Smooth muscle cell (in vitro differentiated cells): ENCODE data around the gene POPDC3. TPM values are rescaled to one million over a fixed set of nuclear protein-coding genes. Genes with fewer than 3 reads are reported as not detected.
"Not testable (repeated sequence)": the region's sequence is repeated elsewhere in the genome, so short reads cannot be mapped to it uniquely, and the experiment has no call there.

Experiments
- DNase-seq: peaks from one replicate; lab custom pipeline; 2025; ENCODE audit not compliant: unreplicated experiment; lab: John Stamatoyannopoulos, UW
- H2AFZ ChIP-seq: fragments of 200-600 bp; sonication (generic); 2 replicates; pipeline ENCODE4 v1.6.0; 2016; ENCODE audit warnings: antibody characterized with exemption, low read depth, mild to moderate bottlenecking
- H3F3A ChIP-seq: fragments of 200-600 bp; sonication (generic); 2 replicates; pipeline ENCODE4 v1.6.0; 2017; ENCODE audit warnings: antibody characterized with exemption, low read depth
- H3K27ac ChIP-seq: fragments of 200-600 bp; sonication (generic); 2 replicates; pipeline ENCODE4 v1.5.1; 2016; ENCODE audit warnings: low read depth, mild to moderate bottlenecking
- H3K27me3 ChIP-seq: fragments of 200-600 bp; sonication (generic); 2 replicates; pipeline ENCODE4 v1.6.1; 2016; ENCODE audit warnings: low read depth, mild to moderate bottlenecking
- H3K36me3 ChIP-seq: fragments of 200-600 bp; sonication (generic); 2 replicates; pipeline ENCODE4 v1.5.1; 2016; ENCODE audit warnings: low read depth
- H3K4me1 ChIP-seq: fragments of 200-600 bp; sonication (generic); 2 replicates; pipeline ENCODE4 v1.5.1; 2016; ENCODE audit warnings: low read depth
- H3K4me2 ChIP-seq: fragments of 200-600 bp; sonication (generic); 2 replicates; pipeline ENCODE4 v1.6.0; 2016; ENCODE audit warnings: mild to moderate bottlenecking
- H3K4me3 ChIP-seq: fragments of 200-600 bp; sonication (generic); 2 replicates; pipeline ENCODE4 v1.5.1; 2016; ENCODE audit warnings: mild to moderate bottlenecking
- H3K79me2 ChIP-seq: fragments of 200-600 bp; sonication (generic); 2 replicates; pipeline ENCODE4 v1.6.0; 2016; ENCODE audit warnings: low read depth, mild to moderate bottlenecking
- H3K9ac ChIP-seq: fragments of 200-600 bp; sonication (generic); 2 replicates; pipeline ENCODE4 v1.6.0; 2016; ENCODE audit warnings: low read depth
- H3K9me3 ChIP-seq: fragments of 200-600 bp; sonication (generic); replicated peaks from 2 replicates; pipeline ENCODE4 v1.5.1; 2016; ENCODE audit warnings: low read depth
- H4K20me1 ChIP-seq: fragments of 200-600 bp; sonication (generic); 2 replicates; pipeline ENCODE4 v1.6.0; 2016; ENCODE audit warnings: low read depth
- WGBS: methylation state at CpG from one replicate; pipeline ENCODE4 v1.1.7; 2016; ENCODE audit warnings: low lambda C conversion rate; 5-methylcytosine and 5-hydroxymethylcytosine counted together
- polyA plus RNA-seq: library from polyadenylated mRNA; unstranded; fragments of >200 nt; fragmentation: Nextera tagmentation; extraction: Ambion mirVana; gene quantifications from 2 replicates; pipeline ENCODE4 v1.2.1, GENCODE V29; 2016
- total RNA-seq: library from RNA; depleted of rRNA; stranded (reverse); fragments of >200 nt; gene quantifications from 2 replicates; pipeline ENCODE4 v1.2.3, GENCODE V29; 2014
- TF ChIP-seq, protein P1 (sequence below): fragments of 200-600 bp; sonication (generic); IDR thresholded peaks from 2 replicates; pipeline ENCODE4 v1.5.1; 2017; ENCODE audit warnings: borderline replicate concordance, mild to moderate bottlenecking, antibody characterized with exemption; ENCODE audit not compliant: insufficient read depth, poor library complexity, severe bottlenecking

POPDC3 gene
- total and polyA plus RNA-seq, 2 experiments from 2014 or later, result 1.0 to 5.0 TPM

DNA sequence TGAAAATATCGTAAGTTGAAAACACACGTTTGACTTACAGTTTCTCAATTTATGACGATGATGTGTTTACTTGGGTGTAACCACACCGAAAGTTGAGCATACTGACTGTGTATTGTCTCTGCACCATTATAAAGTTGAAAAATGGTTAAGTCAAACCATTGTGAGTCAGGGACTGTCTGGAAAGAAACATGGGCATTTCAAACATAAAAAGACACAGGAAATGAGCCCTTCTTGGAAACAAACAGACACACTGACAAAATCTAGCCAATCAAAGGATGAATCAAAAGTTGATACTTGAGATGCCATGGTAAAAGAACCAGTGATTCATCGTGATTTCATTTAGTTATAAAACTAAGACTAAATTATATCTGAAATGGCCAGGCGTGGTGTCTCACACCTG, 5.3 kb downstream of the POPDC3 start:
- H3K79me2 ChIP-seq, result no peaks in the 10 kb centered on the region
- TF ChIP-seq, protein P1, sequence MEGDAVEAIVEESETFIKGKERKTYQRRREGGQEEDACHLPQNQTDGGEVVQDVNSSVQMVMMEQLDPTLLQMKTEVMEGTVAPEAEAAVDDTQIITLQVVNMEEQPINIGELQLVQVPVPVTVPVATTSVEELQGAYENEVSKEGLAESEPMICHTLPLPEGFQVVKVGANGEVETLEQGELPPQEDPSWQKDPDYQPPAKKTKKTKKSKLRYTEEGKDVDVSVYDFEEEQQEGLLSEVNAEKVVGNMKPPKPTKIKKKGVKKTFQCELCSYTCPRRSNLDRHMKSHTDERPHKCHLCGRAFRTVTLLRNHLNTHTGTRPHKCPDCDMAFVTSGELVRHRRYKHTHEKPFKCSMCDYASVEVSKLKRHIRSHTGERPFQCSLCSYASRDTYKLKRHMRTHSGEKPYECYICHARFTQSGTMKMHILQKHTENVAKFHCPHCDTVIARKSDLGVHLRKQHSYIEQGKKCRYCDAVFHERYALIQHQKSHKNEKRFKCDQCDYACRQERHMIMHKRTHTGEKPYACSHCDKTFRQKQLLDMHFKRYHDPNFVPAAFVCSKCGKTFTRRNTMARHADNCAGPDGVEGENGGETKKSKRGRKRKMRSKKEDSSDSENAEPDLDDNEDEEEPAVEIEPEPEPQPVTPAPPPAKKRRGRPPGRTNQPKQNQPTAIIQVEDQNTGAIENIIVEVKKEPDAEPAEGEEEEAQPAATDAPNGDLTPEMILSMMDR, result no peak
- peaks cover 9% of the 10 kb centered on the region for H3F3A ChIP-seq
- WGBS, result 90% methylated on average over 6 of the region's 6 CpGs
- no peak overlapping the region for H3K4me2 ChIP-seq
- H3K27me3 ChIP-seq, result no peaks in the 10 kb centered on the region
- H3K9me3 ChIP-seq, result no peaks in the 10 kb centered on the region
- no peaks in the 10 kb centered on the region for H3K4me1 ChIP-seq
- H3K36me3 ChIP-seq, result no peaks in the 10 kb centered on the region
- DNase-seq, result no peak
- H3K9ac ChIP-seq, result no peak overlapping the region
- no peak overlapping the region for H3K27ac ChIP-seq
- no peak overlapping the region for H3K4me3 ChIP-seq
- no peaks in the 10 kb centered on the region for H4K20me1 ChIP-seq
- no peak overlapping the region for H2AFZ ChIP-seq

DNA sequence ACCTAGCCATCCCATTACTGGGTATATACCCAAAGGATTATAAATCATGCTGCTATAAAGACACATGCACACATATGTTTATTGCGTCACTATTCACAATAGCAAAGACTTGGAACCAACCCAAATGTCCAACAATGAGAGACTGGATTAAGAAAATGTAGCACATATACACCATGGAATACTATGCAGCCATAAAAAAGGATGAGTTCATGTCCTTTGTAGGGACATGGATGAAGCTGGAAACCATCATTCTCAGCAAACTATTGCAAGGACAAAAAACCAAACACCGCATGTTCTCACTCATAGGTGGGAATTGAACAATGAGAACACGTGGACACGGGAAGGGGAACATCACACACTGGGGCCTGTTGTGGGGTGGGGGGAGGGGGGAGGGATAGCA, 7.3 kb downstream of the POPDC3 start:
- DNase-seq, H3K9me3 ChIP-seq, H3K27ac ChIP-seq, H3K36me3 ChIP-seq, H3K4me2 ChIP-seq, H3K4me3 ChIP-seq, H3K27me3 ChIP-seq, H3K79me2 ChIP-seq, H3K9ac ChIP-seq, H3F3A ChIP-seq, H4K20me1 ChIP-seq, H3K4me1 ChIP-seq, H2AFZ ChIP-seq: not testable (repeated sequence)
- WGBS, result 94% methylated on average over 1 of the region's 4 CpGs

DNA sequence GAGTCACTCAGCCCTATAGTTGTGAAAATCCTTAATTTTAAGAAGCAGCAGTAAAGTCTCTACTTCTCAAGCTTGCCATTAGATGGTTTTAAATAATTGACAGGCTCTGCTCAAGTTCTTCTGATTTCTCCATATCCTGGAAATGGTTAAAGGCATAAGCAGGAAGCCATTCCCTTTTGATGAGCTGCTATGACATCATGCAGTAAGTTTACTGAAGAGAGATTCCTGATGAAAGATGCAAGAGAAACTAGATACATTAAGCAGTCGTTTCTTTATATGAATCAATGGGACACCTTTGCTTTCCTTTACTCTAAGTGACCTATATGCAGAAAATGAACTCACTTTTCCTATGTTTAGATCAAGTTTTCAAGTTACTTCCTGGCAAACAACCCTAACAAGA, 9.8 kb downstream of the POPDC3 start:
- H2AFZ ChIP-seq, result no peak overlapping the region
- no peaks in the 10 kb centered on the region for H3K9me3 ChIP-seq
- no peak overlapping the region for H3K9ac ChIP-seq
- H3K4me3 ChIP-seq, result no peak overlapping the region
- H3K27me3 ChIP-seq, result no peaks in the 10 kb centered on the region
- WGBS, result 15% methylated on average over 1 of the region's 1 CpG
- no peaks in the 10 kb centered on the region for H4K20me1 ChIP-seq
- H3K4me1 ChIP-seq, result no peaks in the 10 kb centered on the region
- H3K79me2 ChIP-seq, result no peaks in the 10 kb centered on the region
- no peak overlapping the region for H3K27ac ChIP-seq
- TF ChIP-seq, protein P1, result no peak
- no peaks in the 10 kb centered on the region for H3K36me3 ChIP-seq
- DNase-seq, result no peak
- no peak overlapping the region for H3K4me2 ChIP-seq
- no peaks in the 10 kb centered on the region for H3F3A ChIP-seq

DNA sequence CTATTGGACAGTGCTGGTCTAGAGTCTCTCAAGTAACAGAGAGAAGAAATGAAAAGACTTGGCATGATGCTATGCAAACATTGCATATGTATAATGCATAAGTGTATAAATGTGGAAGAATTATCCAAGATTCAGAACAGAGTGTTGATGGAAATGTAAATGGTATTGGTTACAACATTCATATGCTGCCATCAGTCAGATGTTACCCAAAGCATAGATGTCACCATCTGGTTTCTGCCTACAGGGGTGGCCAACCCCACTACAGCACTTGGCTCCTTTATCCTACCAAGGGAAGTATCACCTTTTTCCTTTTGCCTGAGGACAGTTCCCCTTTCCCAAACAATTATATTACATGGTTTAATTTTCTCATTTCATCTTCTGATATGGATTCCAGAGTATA, 11.9 kb downstream of the POPDC3 start:
- Histone ChIP-seq H3K27me3 (no peaks in the 10 kb centered on the region), H3K36me3 (no peaks in the 10 kb centered on the region), H4K20me1 (no peaks in the 10 kb centered on the region), H3F3A (no peaks in the 10 kb centered on the region), H3K4me2 (no peak overlapping the region), H3K79me2 (no peaks in the 10 kb centered on the region), H3K27ac (no peak overlapping the region), H3K4me1 (no peaks in the 10 kb centered on the region), H3K9ac (no peak overlapping the region), H3K9me3 (no peaks in the 10 kb centered on the region), H3K4me3 (no peak overlapping the region), H2AFZ (no peak overlapping the region)
- DNase-seq, result no peak
- TF ChIP-seq, protein P1, result no peak
